Measurements from ENCODE around the gene GPHN. TPM values are rescaled to one million over a fixed set of nuclear protein-coding genes. Genes with fewer than 3 reads are reported as not detected.

GPHN gene
- total RNA-seq, 6 experiments from 2014 or later = 21.2 to 81.7 (median 40.2) TPM

GRCh38 chr14:66677780-66678179, 169.8 kb downstream of the GPHN start:
- DNase-seq (no peak), ATAC-seq (no peak)
- Histone ChIP-seq H3K9me3 (peaks cover 0 to 6% (median 0%) of the 10 kb centered on the region in 4 donors), H3K36me3 (peaks cover 0 to 3% (median 0%) of the 10 kb centered on the region in 4 donors), H3K4me3 (no peak overlapping the region), H3K4me1 (no peaks in the 10 kb centered on the region), H3K27me3 (no peaks in the 10 kb centered on the region), H3K27ac (no peak overlapping the region)
- 100% methylated on average over 1 of the region's 1 CpG for WGBS (ENCODE audit: insufficient coverage, low coverage, low lambda C conversion rate, missing lambda C conversion rate)
- intact Hi-C loops (cut with DNase I) = no loop called here
- no peak for TF ChIP-seq CTCF (IDR thresholded peaks at IDR 0.05)

- H3K9me3 ChIP-seq = peaks cover 0 to 6% (median 0%) of the 10 kb centered on the region in 4 donors
- intact Hi-C loops (cut with DNase I) = no loop called here
- DNase-seq (no peak), ATAC-seq (no peak)
- no peak overlapping the region for H3K4me3 ChIP-seq
- peaks cover 0 to 3% (median 0%) of the 10 kb centered on the region in 4 donors for H3K36me3 ChIP-seq
- TF ChIP-seq POLR2A (IDR thresholded peaks at IDR 0.05) (no peak), CTCF (IDR thresholded peaks at IDR 0.05) (no peak)
- H3K4me1 ChIP-seq = no peaks in the 10 kb centered on the region
- H3K27me3 ChIP-seq = no peaks in the 10 kb centered on the region
- H3K27ac ChIP-seq = no peak overlapping the region
Measured at GRCh38 chr14:66680216-66680615, 172.3 kb downstream of the GPHN start.

GRCh38 chr14:66696326-66696725, 188.4 kb downstream of the GPHN start:
- Histone ChIP-seq H3K36me3 (no peaks in the 10 kb centered on the region), H3K27me3 (no peaks in the 10 kb centered on the region), H3K4me3 (no peak overlapping the region), H3K27ac (no peak overlapping the region), H3K4me1 (no peaks in the 10 kb centered on the region), H3K9me3 (no peaks in the 10 kb centered on the region)
- intact Hi-C loops (cut with DNase I) = no loop called here
- WGBS (ENCODE audit: insufficient coverage, low coverage, low lambda C conversion rate, missing lambda C conversion rate) = 90% methylated on average over 2 of the region's 2 CpGs
- no peak for TF ChIP-seq POLR2A (IDR thresholded peaks at IDR 0.05)
- no peak for TF ChIP-seq CTCF (IDR thresholded peaks at IDR 0.05)
- no peak for ATAC-seq
- no peak for DNase-seq

DNA sequence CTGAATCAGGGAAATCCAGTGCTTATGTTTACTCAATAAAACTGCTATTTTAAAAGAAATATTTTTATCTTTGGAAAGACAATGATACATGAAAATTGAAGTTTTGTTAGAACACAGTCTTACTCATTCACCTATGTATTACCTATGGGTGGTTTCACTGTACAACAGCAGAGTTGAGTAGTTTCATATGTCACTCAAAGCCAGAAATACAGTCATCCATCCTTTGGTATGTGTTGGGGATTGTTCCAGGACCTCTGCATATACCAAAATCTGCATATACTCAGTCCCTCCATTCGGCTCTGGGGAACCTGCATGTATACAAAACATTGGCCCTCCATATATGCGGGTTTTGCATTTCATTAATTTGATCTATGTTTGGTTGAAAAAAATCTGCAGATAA, 190.6 kb downstream of the GPHN start:
- WGBS (ENCODE audit: insufficient coverage, low coverage, low lambda C conversion rate, missing lambda C conversion rate) = 91% methylated on average over 2 of the region's 2 CpGs
- Histone ChIP-seq H3K27ac (no peak overlapping the region), H3K36me3 (no peaks in the 10 kb centered on the region), H3K4me1 (no peaks in the 10 kb centered on the region), H3K9me3 (no peaks in the 10 kb centered on the region), H3K4me3 (no peak overlapping the region), H3K27me3 (no peaks in the 10 kb centered on the region)
- no peak for ATAC-seq
- intact Hi-C loops (cut with DNase I) = no loop called here
- no peak for DNase-seq
- TF ChIP-seq POLR2A (IDR thresholded peaks at IDR 0.05) (no peak), CTCF (IDR thresholded peaks at IDR 0.05) (no peak)

DNA sequence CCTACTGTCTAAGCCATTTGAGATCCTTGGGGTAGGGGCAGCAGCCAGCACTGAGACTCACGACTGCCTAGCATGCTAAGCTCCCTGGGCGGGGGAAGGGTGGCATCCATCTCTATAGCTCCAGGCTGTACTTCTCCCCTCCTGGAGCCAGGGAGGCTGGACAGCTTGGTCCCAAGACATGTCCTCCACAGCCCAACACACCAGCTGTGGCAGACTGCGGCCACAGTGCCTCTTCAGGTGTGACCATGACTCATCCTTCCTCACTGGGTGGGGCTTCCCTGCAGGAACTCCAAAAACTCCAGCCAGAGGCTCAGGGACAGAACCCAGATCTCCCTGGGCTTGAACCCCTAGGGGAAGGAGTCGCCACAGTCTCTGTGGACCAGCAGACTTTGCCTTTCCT, 193.9 kb downstream of the GPHN start:
- Histone ChIP-seq H3K36me3 (no peaks in the 10 kb centered on the region), H3K4me3 (no peak overlapping the region), H3K27me3 (no peaks in the 10 kb centered on the region), H3K27ac (no peak overlapping the region), H3K4me1 (no peaks in the 10 kb centered on the region), H3K9me3 (no peaks in the 10 kb centered on the region)
- peak in 1 of 3 donors; percentile 51 for DNase-seq
- peak in 1 of 4 donors; percentile 48 for ATAC-seq
- intact Hi-C loops (cut with DNase I) = no loop called here
- TF ChIP-seq CTCF (IDR thresholded peaks at IDR 0.05) = no peak
- no peak for TF ChIP-seq POLR2A (IDR thresholded peaks at IDR 0.05)
- WGBS (ENCODE audit: insufficient coverage, low coverage, low lambda C conversion rate, missing lambda C conversion rate) = 83% methylated on average over 1 of the region's 4 CpGs

Measured in right lobe of liver (tissue), 6 donors.